Keratinocyte (primary cell): ENCODE data around the gene AGAP4. TPM values are rescaled to one million over a fixed set of nuclear protein-coding genes. Genes with fewer than 3 reads are reported as not detected.
"Not testable (repeated sequence)": the region's sequence is repeated elsewhere in the genome, so short reads cannot be mapped to it uniquely, and the experiment has no call there.

Experiments used
- DNase-seq: peaks from one replicate; pipeline ENCODE4 v3.0.0-alpha.2; 2011; ENCODE audit warnings: low read depth, missing footprints, low spot score
- FAIRE-seq: peaks from 2 replicates; lab custom pipeline; 2011; peaks lifted over from hg19 to GRCh38; lab: Jason Lieb, UNC
- H2AFZ ChIP-seq: 2 replicates; pipeline ENCODE4 v1.6.0; 2012; ENCODE audit warnings: low read length, control low read depth, inconsistent platforms; ENCODE audit not compliant: control insufficient read depth
- H3K27ac ChIP-seq: 2 replicates; pipeline ENCODE4 v1.5.1; 2011; ENCODE audit warnings: low read length; ENCODE audit not compliant: control insufficient read depth, insufficient read depth
- H3K27me3 ChIP-seq: 3 replicates; pipeline ENCODE4 v1.6.0; 2011; ENCODE audit warnings: low read length; ENCODE audit not compliant: control insufficient read depth, insufficient read depth; ENCODE audit errors: extremely low read depth
- H3K36me3 ChIP-seq, 2 experiments: 2 replicates in 1 of 2; 3 replicates in 1 of 2; pipeline ENCODE4 v1.5.1; 2011; ENCODE audit warnings: low read length in 2 of 2, mild to moderate bottlenecking in 1 of 2; ENCODE audit not compliant: control insufficient read depth in 2 of 2, insufficient read depth in 2 of 2; ENCODE audit errors: extremely low read depth in 1 of 2
- H3K4me1 ChIP-seq: 3 replicates; pipeline ENCODE4 v1.5.1; 2011; ENCODE audit warnings: low read length; ENCODE audit not compliant: control insufficient read depth, insufficient read depth; ENCODE audit errors: extremely low read depth
- H3K4me2 ChIP-seq: 3 replicates; pipeline ENCODE4 v1.6.0; 2011; ENCODE audit warnings: low read depth, low read length; ENCODE audit not compliant: control insufficient read depth, insufficient read depth; ENCODE audit errors: extremely low read depth
- H3K4me3 ChIP-seq, 3 experiments: fragments of 200-600 bp in 1 of 3; sonication (generic) in 1 of 3; 2 replicates in 2 of 3; 3 replicates in 1 of 3; pipeline ENCODE4 v1.5.1; 2011 to 2016; ENCODE audit warnings: low read length in 3 of 3, mild to moderate bottlenecking in 3 of 3, control low read depth in 2 of 3, inconsistent platforms in 1 of 3, low read depth in 1 of 3, mixed read lengths in 1 of 3, mixed run types in 1 of 3, moderate library complexity in 1 of 3; ENCODE audit not compliant: control insufficient read depth in 2 of 3, insufficient read depth in 2 of 3; ENCODE audit errors: extremely low read depth in 1 of 3
- H3K79me2 ChIP-seq: 2 replicates; pipeline ENCODE4 v1.6.0; 2012; ENCODE audit warnings: low read length; ENCODE audit not compliant: control insufficient read depth, insufficient read depth
- H3K9ac ChIP-seq: 3 replicates; pipeline ENCODE4 v1.6.0; 2011; ENCODE audit warnings: low read length; ENCODE audit not compliant: control insufficient read depth, insufficient read depth; ENCODE audit errors: extremely low read depth
- H3K9me1 ChIP-seq: 3 replicates; pipeline ENCODE4 v1.6.0; 2011; ENCODE audit warnings: low read length; ENCODE audit not compliant: control insufficient read depth, insufficient read depth; ENCODE audit errors: extremely low read depth
- H3K9me3 ChIP-seq: 2 replicates; pipeline ENCODE4 v1.5.1; 2012; ENCODE audit warnings: low read depth, low read length; ENCODE audit not compliant: control insufficient read depth
- H4K20me1 ChIP-seq: 3 replicates; pipeline ENCODE4 v1.6.0; 2011; ENCODE audit warnings: low read length; ENCODE audit not compliant: control insufficient read depth, insufficient read depth; ENCODE audit errors: extremely low read depth
- dilution Hi-C: fragments of 300-500 bp; cut with MboI; formaldehyde crosslinking; loops from one replicate; pipeline ENCODE4 v1.7.0; 2020; ENCODE audit warnings: low sequenced_read_pairs; ENCODE audit not compliant: extremely low pct_ligation_motif_present
- polyA plus RNA-seq, 5 experiments: library from polyadenylated mRNA; depleted of rRNA in 3 of 5; stranded (reverse) in 3 of 5; stranded (forward) in 1 of 5; unstranded in 1 of 5; fragments of >200 nt; gene quantifications; 1 replicate in 1 of 5; 2 replicates in 3 of 5; 3 replicates in 1 of 5; pipeline versions ENCODE4 v1.2.1 to v1.2.3, GENCODE V29; 2011 to 2012; ENCODE audit warnings: missing spikeins in 2 of 5, low read depth in 1 of 5, low replicate concordance in 1 of 5

AGAP4 gene
- polyA plus RNA-seq, 1 donor (not counting 4 experiments of a cell fraction or from before 2014, with no cell fraction given) = 13.3 TPM

DNA sequence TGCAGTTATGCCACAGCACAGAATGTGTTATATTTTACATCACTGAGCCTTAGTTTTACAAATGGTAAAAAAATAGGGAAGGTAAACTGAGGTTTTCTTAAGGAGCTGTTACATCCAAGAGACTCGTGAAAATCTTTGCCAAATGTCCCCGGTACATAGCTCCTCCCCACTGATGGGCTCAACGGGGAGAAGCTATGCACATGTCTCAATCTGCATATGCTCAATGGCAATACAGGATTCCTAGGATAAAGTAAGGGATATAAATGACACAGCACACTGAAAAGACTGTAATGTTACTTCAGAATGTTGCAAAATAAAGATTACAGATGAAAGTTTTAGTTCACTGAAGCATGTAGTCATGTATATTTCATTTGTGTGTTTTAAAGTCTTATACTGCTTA is 17.0 kb upstream of the AGAP4 start:
- FAIRE-seq, dilution Hi-C loops: not testable (repeated sequence)

GRCh38 chr10:45863632-45864031 is 16.3 kb upstream of the AGAP4 start:
- H3K79me2 ChIP-seq, H4K20me1 ChIP-seq, FAIRE-seq, DNase-seq, H3K27ac ChIP-seq, H3K4me3 ChIP-seq, H3K9ac ChIP-seq, H2AFZ ChIP-seq, H3K27me3 ChIP-seq, dilution Hi-C loops, H3K9me3 ChIP-seq, H3K4me2 ChIP-seq, H3K36me3 ChIP-seq, H3K9me1 ChIP-seq, H3K4me1 ChIP-seq: not testable (repeated sequence)

More for the DNA sequence above, 17.0 kb upstream of the AGAP4 start:
- H3K4me1 ChIP-seq, H3K9me3 ChIP-seq, H3K9me1 ChIP-seq, DNase-seq, H3K27me3 ChIP-seq, H3K27ac ChIP-seq, H3K36me3 ChIP-seq, H2AFZ ChIP-seq, H3K4me3 ChIP-seq, H3K9ac ChIP-seq, H3K4me2 ChIP-seq, H4K20me1 ChIP-seq, H3K79me2 ChIP-seq: not testable (repeated sequence)

DNA sequence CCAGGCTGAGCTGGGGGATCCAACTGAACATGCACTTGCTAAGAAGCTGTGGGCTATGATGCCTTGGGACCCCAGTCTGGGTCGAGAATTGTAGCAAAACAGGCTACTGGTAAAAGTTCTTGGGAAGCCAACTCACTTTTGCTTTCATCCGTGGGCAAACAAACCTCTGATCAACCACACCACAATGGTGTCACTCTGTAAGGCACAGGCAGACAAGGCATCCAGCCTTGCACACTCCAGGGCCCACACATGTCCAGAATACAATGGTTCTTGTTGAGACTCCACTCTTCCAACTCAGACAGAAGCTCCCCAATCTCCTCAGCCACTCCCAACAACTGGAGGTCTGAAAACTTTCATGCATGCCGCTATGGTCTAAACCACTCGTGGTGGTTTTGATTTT is 10.6 kb upstream of the AGAP4 start:
- H3K36me3 ChIP-seq, H3K9me1 ChIP-seq, H3K27me3 ChIP-seq, H3K9ac ChIP-seq, H3K4me3 ChIP-seq, FAIRE-seq, H3K4me2 ChIP-seq, H3K79me2 ChIP-seq, dilution Hi-C loops, H4K20me1 ChIP-seq, DNase-seq, H3K9me3 ChIP-seq, H2AFZ ChIP-seq, H3K27ac ChIP-seq, H3K4me1 ChIP-seq: not testable (repeated sequence)

- dilution Hi-C loops, H3K4me2 ChIP-seq, DNase-seq, H3K79me2 ChIP-seq, H3K27ac ChIP-seq, H3K9ac ChIP-seq, H3K9me1 ChIP-seq, H3K4me1 ChIP-seq, H3K9me3 ChIP-seq, H3K27me3 ChIP-seq, H3K36me3 ChIP-seq, H2AFZ ChIP-seq, H4K20me1 ChIP-seq, FAIRE-seq, H3K4me3 ChIP-seq: not testable (repeated sequence)
Measured at GRCh38 chr10:45848467-45848866, 1.2 kb upstream of the AGAP4 start.

DNA sequence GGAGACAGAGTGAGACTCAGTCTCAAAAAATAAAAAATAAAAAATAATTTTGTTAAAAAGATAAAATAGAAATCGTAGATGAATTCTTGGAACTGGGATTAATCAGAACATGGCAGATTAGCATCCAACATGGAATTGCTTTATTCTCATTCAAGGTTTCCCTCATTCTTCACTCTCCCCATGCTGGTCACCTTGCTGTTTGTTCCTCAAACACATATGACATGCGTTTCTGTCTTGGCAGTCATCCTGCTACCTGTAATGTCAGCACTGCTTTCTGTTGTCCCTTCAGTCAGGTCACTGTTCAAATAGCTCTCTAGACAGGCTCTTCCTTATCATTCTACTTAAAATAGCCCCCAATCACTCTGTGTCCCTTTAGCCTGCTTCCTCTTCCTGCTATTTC is 24.4 kb downstream of the AGAP4 start:
- H4K20me1 ChIP-seq, dilution Hi-C loops, H3K4me2 ChIP-seq, H2AFZ ChIP-seq, H3K27ac ChIP-seq, H3K9me1 ChIP-seq, H3K4me1 ChIP-seq, H3K79me2 ChIP-seq, DNase-seq, FAIRE-seq, H3K9ac ChIP-seq, H3K4me3 ChIP-seq, H3K9me3 ChIP-seq, H3K27me3 ChIP-seq, H3K36me3 ChIP-seq: not testable (repeated sequence)
